Measurements from ENCODE around the gene KCNIP3.

Gene KCNIP3

DNA sequence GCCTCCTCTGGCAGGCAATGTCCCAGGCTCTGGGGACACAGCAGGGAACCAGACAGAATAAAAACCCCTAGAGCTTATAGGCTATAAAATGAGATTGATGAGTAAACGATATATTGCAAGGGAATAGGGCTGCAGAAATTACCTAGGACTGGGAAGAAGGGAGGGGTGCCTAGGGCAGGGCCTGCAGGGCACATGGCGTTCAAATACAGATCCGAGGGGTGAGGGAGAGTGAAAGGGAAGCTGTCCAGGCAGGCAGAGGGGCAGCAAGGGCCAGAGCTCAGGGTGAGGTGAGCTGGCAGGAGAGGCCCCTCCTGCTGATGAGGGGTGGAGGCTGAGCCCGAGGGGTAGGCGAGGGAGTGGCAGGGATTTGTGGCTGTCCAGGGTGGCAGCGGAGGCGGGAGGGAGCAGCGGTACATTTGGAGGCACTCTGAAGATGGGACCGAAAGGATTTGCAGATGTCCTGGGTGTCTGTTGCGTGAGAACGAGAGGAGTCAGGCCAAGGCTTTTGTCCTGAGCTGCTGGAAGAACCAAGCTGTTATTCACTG, 33.7 kb downstream of the KCNIP3 start:
- TF ChIP-seq, protein P1, sequence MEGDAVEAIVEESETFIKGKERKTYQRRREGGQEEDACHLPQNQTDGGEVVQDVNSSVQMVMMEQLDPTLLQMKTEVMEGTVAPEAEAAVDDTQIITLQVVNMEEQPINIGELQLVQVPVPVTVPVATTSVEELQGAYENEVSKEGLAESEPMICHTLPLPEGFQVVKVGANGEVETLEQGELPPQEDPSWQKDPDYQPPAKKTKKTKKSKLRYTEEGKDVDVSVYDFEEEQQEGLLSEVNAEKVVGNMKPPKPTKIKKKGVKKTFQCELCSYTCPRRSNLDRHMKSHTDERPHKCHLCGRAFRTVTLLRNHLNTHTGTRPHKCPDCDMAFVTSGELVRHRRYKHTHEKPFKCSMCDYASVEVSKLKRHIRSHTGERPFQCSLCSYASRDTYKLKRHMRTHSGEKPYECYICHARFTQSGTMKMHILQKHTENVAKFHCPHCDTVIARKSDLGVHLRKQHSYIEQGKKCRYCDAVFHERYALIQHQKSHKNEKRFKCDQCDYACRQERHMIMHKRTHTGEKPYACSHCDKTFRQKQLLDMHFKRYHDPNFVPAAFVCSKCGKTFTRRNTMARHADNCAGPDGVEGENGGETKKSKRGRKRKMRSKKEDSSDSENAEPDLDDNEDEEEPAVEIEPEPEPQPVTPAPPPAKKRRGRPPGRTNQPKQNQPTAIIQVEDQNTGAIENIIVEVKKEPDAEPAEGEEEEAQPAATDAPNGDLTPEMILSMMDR (conservative IDR thresholded peaks at IDR 0.05; ENCODE audit: low read depth, low read length) = no peak
- H3K4me2 ChIP-seq = no peak overlapping the region

DNA sequence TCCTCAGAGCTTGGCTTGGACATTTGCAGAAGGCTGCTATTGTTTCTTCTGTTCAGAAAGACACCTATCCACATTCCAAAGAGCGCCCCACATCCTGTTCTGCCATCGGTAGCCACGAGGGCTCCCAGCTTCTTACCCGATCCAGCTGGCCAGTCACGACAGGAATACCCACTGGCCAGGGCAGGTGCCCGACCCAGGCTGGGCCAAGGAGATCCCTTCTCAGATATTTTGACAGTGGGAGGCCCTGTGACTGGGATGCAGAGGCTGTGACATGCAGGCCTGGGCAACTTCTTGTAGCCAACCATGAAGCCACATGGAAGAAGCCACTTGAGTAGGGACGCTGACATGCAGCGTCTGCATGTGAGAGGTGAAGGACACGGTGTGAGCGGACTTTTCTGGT, 34.5 kb downstream of the KCNIP3 start:
- no peaks in the 10 kb centered on the region for H3K79me2 ChIP-seq (ENCODE audit: insufficient read depth, low read depth)
- H2AFZ ChIP-seq (ENCODE audit: low read depth) = no peak overlapping the region
- no peaks in the 10 kb centered on the region for H3K27me3 ChIP-seq (ENCODE audit: insufficient read depth, low read depth)
- H3K4me2 ChIP-seq = no peak overlapping the region
- H3K4me1 ChIP-seq (ENCODE audit: low read depth, poor library complexity, severe bottlenecking) = no peaks in the 10 kb centered on the region
- no peak overlapping the region for H3K4me3 ChIP-seq (IDR thresholded peaks at IDR 0.05; ENCODE audit: insufficient read depth, low read depth, low read length)
- no peaks in the 10 kb centered on the region for H4K20me1 ChIP-seq (ENCODE audit: insufficient read depth)
- no peak overlapping the region for H3K27ac ChIP-seq
- no peak overlapping the region for H3K9ac ChIP-seq
- no peaks in the 10 kb centered on the region for H3K36me3 ChIP-seq (ENCODE audit: insufficient read depth)
- TF ChIP-seq, protein P1 (conservative IDR thresholded peaks at IDR 0.05; ENCODE audit: low read depth, low read length) = no peak

More for the DNA sequence above, 33.7 kb downstream of the KCNIP3 start:
- no peak overlapping the region for H3K27ac ChIP-seq
- no peak overlapping the region for H2AFZ ChIP-seq (ENCODE audit: low read depth)
- H3K4me3 ChIP-seq (IDR thresholded peaks at IDR 0.05; ENCODE audit: insufficient read depth, low read depth, low read length) = no peak overlapping the region
- no peaks in the 10 kb centered on the region for H3K36me3 ChIP-seq (ENCODE audit: insufficient read depth)
- H4K20me1 ChIP-seq (ENCODE audit: insufficient read depth) = no peaks in the 10 kb centered on the region
- H3K4me1 ChIP-seq (ENCODE audit: low read depth, poor library complexity, severe bottlenecking) = no peaks in the 10 kb centered on the region
- no peaks in the 10 kb centered on the region for H3K79me2 ChIP-seq (ENCODE audit: insufficient read depth, low read depth)
- H3K9ac ChIP-seq = no peak overlapping the region
- H3K27me3 ChIP-seq (ENCODE audit: insufficient read depth, low read depth) = no peaks in the 10 kb centered on the region

DNA sequence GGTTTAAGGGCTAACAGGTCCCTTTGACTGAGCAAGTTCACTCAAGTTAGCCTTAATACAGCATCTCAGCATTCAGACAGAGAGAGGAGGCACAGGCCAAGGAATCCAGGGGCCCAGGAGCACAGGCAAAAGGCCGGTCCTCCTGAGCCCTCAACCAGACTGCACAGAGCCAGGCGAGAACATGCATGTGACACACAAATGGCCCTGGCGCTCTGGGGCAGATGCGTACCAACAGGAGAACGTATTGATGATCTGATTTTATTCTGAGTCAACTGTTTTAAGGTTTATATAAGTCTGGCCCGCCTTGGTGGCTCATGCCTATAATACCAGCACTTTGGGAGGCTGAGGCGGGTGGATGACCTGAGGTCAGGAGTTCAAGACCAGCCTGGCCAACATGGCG, 34.9 kb downstream of the KCNIP3 start:
- no peaks in the 10 kb centered on the region for H3K4me1 ChIP-seq (ENCODE audit: low read depth, poor library complexity, severe bottlenecking)
- no peaks in the 10 kb centered on the region for H3K36me3 ChIP-seq (ENCODE audit: insufficient read depth)
- H3K27me3 ChIP-seq (ENCODE audit: insufficient read depth, low read depth) = no peaks in the 10 kb centered on the region
- H2AFZ ChIP-seq (ENCODE audit: low read depth) = no peak overlapping the region
- no peak overlapping the region for H3K4me2 ChIP-seq
- no peaks in the 10 kb centered on the region for H4K20me1 ChIP-seq (ENCODE audit: insufficient read depth)
- H3K27ac ChIP-seq = no peak overlapping the region
- no peaks in the 10 kb centered on the region for H3K79me2 ChIP-seq (ENCODE audit: insufficient read depth, low read depth)
- no peak overlapping the region for H3K4me3 ChIP-seq (IDR thresholded peaks at IDR 0.05; ENCODE audit: insufficient read depth, low read depth, low read length)
- no peak overlapping the region for H3K9ac ChIP-seq
- TF ChIP-seq, protein P1 (conservative IDR thresholded peaks at IDR 0.05; ENCODE audit: low read depth, low read length) = no peak

DNA sequence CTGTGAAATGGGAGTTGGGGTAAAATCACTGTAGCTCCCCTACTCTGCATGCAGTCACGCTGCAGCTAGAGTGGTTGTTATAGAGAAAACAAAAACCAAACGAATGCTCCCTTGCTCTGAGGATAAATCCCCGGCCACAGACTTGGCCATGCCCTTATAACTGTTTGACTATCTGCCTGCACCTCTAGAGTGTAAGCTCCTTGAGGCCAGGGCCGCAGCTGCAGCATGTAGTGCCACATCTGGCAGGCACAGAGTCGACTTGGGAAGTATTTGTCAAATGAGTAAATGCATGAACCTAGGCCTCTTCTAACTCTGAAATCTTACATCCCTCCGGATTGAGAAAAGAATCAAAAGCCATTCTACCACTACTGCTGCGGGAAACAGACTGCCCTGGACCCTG, 35.9 kb downstream of the KCNIP3 start:
- H3K27ac ChIP-seq = no peak overlapping the region

More for the DNA sequence above, 35.9 kb downstream of the KCNIP3 start:
- Histone ChIP-seq H3K79me2 (ENCODE audit: insufficient read depth, low read depth) (no peaks in the 10 kb centered on the region), H3K4me1 (ENCODE audit: low read depth, poor library complexity, severe bottlenecking) (no peaks in the 10 kb centered on the region), H3K4me2 (no peak overlapping the region), H3K9ac (no peak overlapping the region), H3K27me3 (ENCODE audit: insufficient read depth, low read depth) (no peaks in the 10 kb centered on the region), H3K36me3 (ENCODE audit: insufficient read depth) (no peaks in the 10 kb centered on the region), H2AFZ (ENCODE audit: low read depth) (no peak overlapping the region), H3K4me3 (IDR thresholded peaks at IDR 0.05; ENCODE audit: insufficient read depth, low read depth, low read length) (no peak overlapping the region), H4K20me1 (ENCODE audit: insufficient read depth) (no peaks in the 10 kb centered on the region)
- TF ChIP-seq, protein P1 (conservative IDR thresholded peaks at IDR 0.05; ENCODE audit: low read depth, low read length) = no peak
